GM10248 (cell line): ENCODE results near the gene DIAPH2.
A peak's percentile ranks its signal among the peaks of the same experiment; 100 is the strongest.

Experiments
- CTCF ChIA-PET: fragments of 300-600 bp; sonication (Branson Sonifier 250); formaldehyde crosslinking; extraction: SDS; loops from one replicate; lab custom pipeline; 2021; ENCODE audit warnings: antibody characterized with exemption; lab: Yijun Ruan, JAX
- POLR2A ChIA-PET: fragments of 350-650 bp; sonication (Branson Sonifier 250); formaldehyde crosslinking; extraction: SDS; loops from one replicate; lab custom pipeline; 2020; ENCODE audit warnings: antibody characterized with exemption; lab: Yijun Ruan, JAX
- DNase-seq: peaks from one replicate; pipeline ENCODE4 v3.0.0; 2012; ENCODE audit errors: extremely low spot score
- CTCF ChIP-seq: IDR thresholded peaks from 2 replicates; pipeline ENCODE4 v1.5.1; 2012; ENCODE audit warnings: mild to moderate bottlenecking, low read depth; ENCODE audit errors: extremely low read depth, missing control alignments, control extremely low read depth

The DIAPH2 gene

GRCh38 chrX:97026406-97026805 is 341.8 kb downstream of the DIAPH2 start:
- ChIA-PET CTCF (no interaction called here), POLR2A (no interaction called here)
- DNase-seq = no peak
- no peak for TF ChIP-seq CTCF

- ChIA-PET CTCF (interaction anchor here (1.4 kb wide), 1 partner anchor 11 kb away, joined by 3 read pairs; no protein-coding TSS in a partner anchor), POLR2A (no interaction called here)
- no peak for DNase-seq
- no peak for TF ChIP-seq CTCF
Observed at GRCh38 chrX:97027384-97027922, 342.8 kb downstream of the DIAPH2 start.

- TF ChIP-seq CTCF = no peak
- POLR2A ChIA-PET = no interaction called here
- CTCF ChIA-PET = no interaction called here
- no peak for DNase-seq
Observed at GRCh38 chrX:97030463-97030862, 345.8 kb downstream of the DIAPH2 start.

- ChIA-PET CTCF (no interaction called here), POLR2A (no interaction called here)
- no peak for TF ChIP-seq CTCF
- DNase-seq = no peak
Observed at GRCh38 chrX:97030947-97031346, 346.3 kb downstream of the DIAPH2 start.

- TF ChIP-seq CTCF = no peak
- CTCF ChIA-PET = no interaction called here
- POLR2A ChIA-PET = interaction anchor here (0.5 kb wide), 1 partner anchor 398 kb away, joined by 3 read pairs; no protein-coding TSS in a partner anchor
- DNase-seq = peak; percentile 7
Observed at GRCh38 chrX:97039363-97040029, 354.9 kb downstream of the DIAPH2 start.

- CTCF ChIA-PET = no interaction called here
- no peak for DNase-seq
- POLR2A ChIA-PET = no interaction called here
- TF ChIP-seq CTCF = no peak
Observed at GRCh38 chrX:97045470-97045869, 360.8 kb downstream of the DIAPH2 start.
